A549 treated with AZD2906 at 1 μM for 4 hours (cell line): ENCODE measurements around the gene USP36. TPM values are rescaled to one million over a fixed set of nuclear protein-coding genes. Genes with fewer than 3 reads are reported as not detected.

Source experiments
- total RNA-seq: library from RNA; stranded (reverse); fragments of 200-300 nt; extraction: Qiagen RNA extraction; gene quantifications from 5 replicates; pipeline ENCODE4 v1.2.3, GENCODE V29; 2022

The USP36 gene
- 51.6 to 59.2 TPM (median 52.4 TPM) in 5 replicates for total RNA-seq

DNA sequence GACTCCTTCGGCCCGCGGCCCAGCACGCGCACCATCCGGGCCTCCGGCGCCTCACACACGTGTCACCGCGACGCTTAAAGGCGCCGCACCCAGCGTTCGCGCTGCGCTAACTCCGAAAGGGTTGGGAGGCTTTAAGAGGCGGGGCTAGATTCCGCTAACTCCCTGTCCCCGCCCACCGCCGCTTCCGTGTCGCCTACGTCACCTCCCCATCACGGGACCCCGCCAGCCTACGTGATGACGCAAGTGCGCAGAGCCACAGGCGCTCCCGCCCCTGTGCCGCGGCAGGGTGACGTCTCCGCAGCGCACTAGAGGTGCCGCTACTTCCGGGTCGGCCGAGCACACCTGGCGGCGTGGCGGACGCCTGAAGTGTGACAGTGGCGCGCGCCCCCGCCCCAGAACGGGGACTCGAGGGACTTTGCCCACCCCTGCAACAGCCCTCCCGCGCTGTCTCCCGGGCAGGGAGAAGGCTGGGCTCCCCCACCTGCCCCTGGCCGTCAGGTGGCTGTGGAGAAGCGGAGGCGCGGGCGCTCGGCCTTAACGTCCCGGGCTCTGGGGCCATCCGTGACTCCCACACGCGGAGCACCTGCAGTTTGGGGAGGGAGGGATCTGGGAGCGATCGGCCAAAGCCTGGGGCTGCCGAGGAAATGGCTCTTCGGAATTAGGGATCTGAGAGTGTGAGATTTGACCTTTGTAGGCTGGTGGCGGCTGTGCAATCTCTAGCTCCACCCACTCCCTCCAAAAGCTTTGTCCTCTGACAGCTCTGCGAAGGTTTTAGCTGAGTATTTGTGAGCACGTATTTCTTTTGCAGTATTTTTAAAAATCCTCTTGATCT, at the start of gene USP36:
USP36 (minus strand) TSS at position 35 of the 832 bp plus-strand sequence. CDS start 4,451 bp downstream, outside the sequence.

DNA sequence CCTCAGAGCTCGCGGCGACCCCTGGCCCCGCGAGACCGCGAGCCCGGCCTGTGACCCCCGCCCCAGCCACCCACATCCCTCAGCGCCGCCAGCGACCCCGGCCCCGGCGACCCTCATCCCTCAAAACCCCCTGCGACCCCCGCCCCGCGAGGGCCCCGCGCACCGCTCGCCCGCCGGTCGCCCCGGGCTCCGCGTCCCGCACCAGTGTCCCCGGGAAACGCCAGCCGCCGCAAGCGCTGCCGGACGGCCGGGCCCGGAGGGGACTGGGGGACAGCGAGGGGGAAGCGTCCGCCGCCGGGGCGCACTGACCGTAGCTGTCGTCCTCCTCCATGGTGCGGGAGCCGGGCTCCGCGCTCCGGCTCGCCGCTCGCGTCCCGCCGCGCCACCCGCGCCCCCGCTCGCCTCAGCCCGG, 58.7 kb downstream of the USP36 start, which contains the start of gene CYTH1:
CYTH1 (minus strand) TSS at position 381 of the 412 bp plus-strand sequence; CDS start at position 331, 50 bp downstream.

Other genes with a start within 250 kb of the USP36 start
- 62.6 to 77.0 TPM (median 64.3 TPM) in 5 replicates for gene CYTH1, start 58.5 kb downstream of the USP36 start, total RNA-seq
- gene CEP295NL, start 62.4 kb upstream of the USP36 start, total RNA-seq, result 0.25 to 0.48 TPM (median 0.26 TPM) in 5 replicates
- gene TIMP2, start 84.6 kb upstream of the USP36 start, total RNA-seq, result 190 to 244 TPM (median 213 TPM) in 5 replicates
- 69.9 to 86.6 TPM (median 83.4 TPM) in 5 replicates for gene LGALS3BP, start 139.1 kb upstream of the USP36 start, total RNA-seq
- 81.0 to 84.2 TPM (median 83.9 TPM) in 5 replicates for gene CANT1, start 168.9 kb upstream of the USP36 start, total RNA-seq
- 57.9 to 66.6 TPM (median 59.1 TPM) in 5 replicates for gene C1QTNF1, start 183.4 kb upstream of the USP36 start, total RNA-seq
- 9.6 to 20.0 TPM (median 13.7 TPM) in 5 replicates for gene ENGASE, start 234.0 kb upstream of the USP36 start, total RNA-seq